Gastrocnemius medialis (tissue), 4 donors: ENCODE data around the gene KCNQ1. TPM values are rescaled to one million over a fixed set of nuclear protein-coding genes. Genes with fewer than 3 reads are reported as not detected.

Source experiments
- ATAC-seq, 2 donors: fragments of 150-250 bp; one replicate each; pipeline ENCODE4 v1.9.1; 2016
- DNase-seq, 2 donors: peaks; one replicate each; pipeline ENCODE4 v3.0.0-alpha.2; 2019
- H3K27ac ChIP-seq, 4 donors: fragments of 200-600 bp; sonication (generic); 1 replicate in 1 of 4; 2 replicates in 3 of 4; pipeline ENCODE4 v1.5.1; 2016 to 2018; ENCODE audit warnings: mild to moderate bottlenecking in 2 of 4, moderate library complexity in 1 of 4
- H3K27me3 ChIP-seq, 3 donors: fragments of 200-600 bp; sonication (generic) in 2 of 3; 1 replicate in 1 of 3; 2 replicates in 2 of 3; pipeline versions ENCODE4 v1.5.1 to v1.6.0; 2016 to 2019; ENCODE audit warnings: mild to moderate bottlenecking in 1 of 3, moderate library complexity in 1 of 3
- H3K36me3 ChIP-seq, 2 donors: fragments of 200-600 bp; sonication (generic) in 1 of 2; one replicate each; pipeline ENCODE4 v1.5.1; 2017 to 2018
- H3K4me1 ChIP-seq, 2 donors: fragments of 200-600 bp; sonication (generic) in 1 of 2; one replicate each; pipeline ENCODE4 v1.5.1; 2016 to 2017; ENCODE audit warnings: mild to moderate bottlenecking in 2 of 2
- H3K4me3 ChIP-seq, 4 donors: fragments of 200-600 bp; sonication (generic) in 3 of 4; 1 replicate in 1 of 4; 2 replicates in 3 of 4; pipeline ENCODE4 v1.5.1; 2016 to 2019; ENCODE audit warnings: mild to moderate bottlenecking in 2 of 4
- H3K9me3 ChIP-seq, 3 donors: fragments of 200-600 bp; sonication (generic) in 2 of 3; 1 replicate in 1 of 3; 2 replicates in 2 of 3; pipeline ENCODE4 v1.5.1; 2016 to 2019
- POLR2A ChIP-seq, 2 donors: fragments of 450-650 bp; IDR thresholded peaks; one replicate each; pipeline ENCODE4 v1.6.1; 2017; ENCODE audit warnings: antibody characterized with exemption in 2 of 2, mild to moderate bottlenecking in 2 of 2, moderate library complexity in 2 of 2
- in situ Hi-C, 4 donors: fragments of 200-750 bp; cut with MboI; loops; one replicate each; pipeline versions ENCODE4 v1.15.0 to v1.8.0; 2017; ENCODE audit warnings: low sequenced_read_pairs in 4 of 4
- intact Hi-C: fragments of 100-400 bp; cut with DNase I; formaldehyde crosslinking; loops from one replicate; pipeline ENCODE4 v1.15.1; 2023; ENCODE audit warnings: low total_unique reads
- total RNA-seq, 4 donors: library from RNA; depleted of rRNA; stranded (reverse); fragments of >200 nt; gene quantifications; one replicate each; pipeline versions ENCODE4 v1.1.0 to v1.2.3, GENCODE V29; 2016
- TF ChIP-seq, protein P1 (sequence below), 5 experiments: fragments of 450-650 bp in 3 of 5; fragments of 200-600 bp in 2 of 5; sonication (generic) in 2 of 5; IDR thresholded peaks in 4 of 5; conservative IDR thresholded peaks in 1 of 5; 1 replicate in 4 of 5; 2 replicates in 1 of 5; pipeline ENCODE4 v1.5.1; 2016 to 2019; ENCODE audit warnings: antibody characterized with exemption in 5 of 5, mild to moderate bottlenecking in 3 of 5, moderate library complexity in 3 of 5

KCNQ1 gene
- total RNA-seq, 4 donors from 2014 or later: 0.15 to 1.00 (median 0.67) TPM

DNA sequence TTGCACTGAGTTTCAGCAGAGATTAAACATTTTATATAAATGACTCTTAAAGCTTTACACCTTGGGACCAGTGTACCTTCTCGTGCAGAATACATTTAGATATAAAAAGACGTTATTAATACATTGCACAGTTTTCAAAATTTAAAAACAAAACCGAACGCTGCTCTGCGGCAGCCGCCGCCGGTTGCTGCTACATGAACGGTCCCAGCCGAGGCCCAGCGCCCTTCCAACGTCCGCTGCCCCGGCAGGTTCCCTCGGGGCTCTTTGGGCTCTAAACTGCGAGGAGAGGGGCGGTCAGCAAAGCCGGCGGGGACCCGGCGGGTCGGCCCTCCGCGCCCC is 438.8 kb downstream of the KCNQ1 start:
- no peak for ATAC-seq
- Histone ChIP-seq H3K4me1 (peaks cover 14 to 26% of the 10 kb centered on the region in 2 donors), H3K9me3 (no peaks in the 10 kb centered on the region), H3K27ac (peak overlapping the region; percentile 75 to 87 (median 87)), H3K27me3 (no peaks in the 10 kb centered on the region), H3K36me3 (no peaks in the 10 kb centered on the region), H3K4me3 (peak overlapping the region; percentile 67 to 95 (median 82))
- no peak for DNase-seq
- intact Hi-C loops (no loop called here), in situ Hi-C loops (loop anchor here in 3 of 4 donors (25.0 kb wide), 2 partner anchors 196 to 446 kb away; partner anchors contain the start of genes KCNQ1OT1 (in 3 of the 3), KCNQ1 (in 1 of the 3) and TRPM5 (in 1 of the 3))
- no peak for TF ChIP-seq POLR2A (IDR thresholded peaks at IDR 0.05)
- TF ChIP-seq, protein P1, sequence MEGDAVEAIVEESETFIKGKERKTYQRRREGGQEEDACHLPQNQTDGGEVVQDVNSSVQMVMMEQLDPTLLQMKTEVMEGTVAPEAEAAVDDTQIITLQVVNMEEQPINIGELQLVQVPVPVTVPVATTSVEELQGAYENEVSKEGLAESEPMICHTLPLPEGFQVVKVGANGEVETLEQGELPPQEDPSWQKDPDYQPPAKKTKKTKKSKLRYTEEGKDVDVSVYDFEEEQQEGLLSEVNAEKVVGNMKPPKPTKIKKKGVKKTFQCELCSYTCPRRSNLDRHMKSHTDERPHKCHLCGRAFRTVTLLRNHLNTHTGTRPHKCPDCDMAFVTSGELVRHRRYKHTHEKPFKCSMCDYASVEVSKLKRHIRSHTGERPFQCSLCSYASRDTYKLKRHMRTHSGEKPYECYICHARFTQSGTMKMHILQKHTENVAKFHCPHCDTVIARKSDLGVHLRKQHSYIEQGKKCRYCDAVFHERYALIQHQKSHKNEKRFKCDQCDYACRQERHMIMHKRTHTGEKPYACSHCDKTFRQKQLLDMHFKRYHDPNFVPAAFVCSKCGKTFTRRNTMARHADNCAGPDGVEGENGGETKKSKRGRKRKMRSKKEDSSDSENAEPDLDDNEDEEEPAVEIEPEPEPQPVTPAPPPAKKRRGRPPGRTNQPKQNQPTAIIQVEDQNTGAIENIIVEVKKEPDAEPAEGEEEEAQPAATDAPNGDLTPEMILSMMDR (IDR thresholded peaks at IDR 0.05 in 4 of 5, conservative IDR thresholded peaks at IDR 0.05 in 1 of 5): no peak

DNA sequence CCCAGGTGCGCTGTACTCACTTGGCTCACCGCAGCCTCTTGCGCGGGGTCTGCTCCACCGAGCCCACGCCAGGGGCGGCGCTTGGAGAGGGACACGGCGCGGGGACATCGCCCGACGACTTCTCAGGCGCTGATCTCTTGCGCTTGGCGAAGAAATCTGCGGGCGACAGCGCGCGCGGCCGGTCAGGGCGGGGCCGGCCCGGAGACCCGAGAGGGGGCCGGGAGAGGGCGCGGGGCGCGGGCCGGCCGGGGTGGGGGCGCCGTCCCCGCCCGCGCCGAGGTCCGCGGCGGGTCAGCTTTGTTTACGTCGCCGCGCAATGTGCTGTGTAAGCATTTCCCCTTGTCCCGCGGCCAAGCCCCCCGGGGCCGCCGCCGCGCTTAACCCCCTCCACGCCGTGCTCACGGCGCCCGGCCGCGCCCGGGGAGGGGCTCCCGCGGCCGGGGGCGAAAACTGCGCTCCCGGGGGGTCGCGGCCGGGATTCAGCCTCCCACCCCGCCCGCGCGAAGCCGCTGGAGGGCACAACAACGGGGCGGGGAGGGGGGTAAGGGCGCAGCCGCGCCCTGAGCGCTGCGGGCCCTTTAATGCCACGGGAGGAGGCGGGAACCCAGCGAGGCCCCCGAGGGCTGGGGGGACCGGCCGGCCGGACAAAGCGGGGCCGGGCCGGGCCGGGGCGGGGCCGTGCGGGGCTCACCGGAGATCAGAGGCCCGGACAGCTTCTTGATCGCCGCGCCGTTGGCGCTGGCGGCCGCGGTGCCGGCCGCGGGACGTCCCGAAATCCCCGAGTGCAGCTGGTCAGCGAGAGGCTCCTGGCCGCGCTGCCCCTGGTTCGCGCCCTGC is 439.4 kb downstream of the KCNQ1 start:
- DNase-seq: peak; percentile 42 to 54
- H3K36me3 ChIP-seq: no peaks in the 10 kb centered on the region
- peaks cover 14 to 26% of the 10 kb centered on the region in 2 donors for H3K4me1 ChIP-seq
- peak; percentile 40 to 45 for ATAC-seq
- H3K27ac ChIP-seq: peak overlapping the region; percentile 75 to 87 (median 87)
- in situ Hi-C loops: loop anchor here in 3 of 4 donors (25.0 kb wide), 2 partner anchors 197 to 447 kb away; partner anchors contain the start of genes KCNQ1OT1 (in 3 of the 3), KCNQ1 (in 1 of the 3) and TRPM5 (in 1 of the 3)
- peak; percentile 67 to 82 for TF ChIP-seq POLR2A (IDR thresholded peaks at IDR 0.05)
- TF ChIP-seq, protein P1 (IDR thresholded peaks at IDR 0.05 in 4 of 5, conservative IDR thresholded peaks at IDR 0.05 in 1 of 5): no peak
- intact Hi-C loops: loop anchor here (1.0 to 2.0 kb wide), 2 partner anchors 58 to 183 kb away; no protein-coding TSS in a partner anchor
- H3K4me3 ChIP-seq: peak overlapping the region; percentile 67 to 95 (median 82)
- no peaks in the 10 kb centered on the region for H3K27me3 ChIP-seq
- no peaks in the 10 kb centered on the region for H3K9me3 ChIP-seq

DNA sequence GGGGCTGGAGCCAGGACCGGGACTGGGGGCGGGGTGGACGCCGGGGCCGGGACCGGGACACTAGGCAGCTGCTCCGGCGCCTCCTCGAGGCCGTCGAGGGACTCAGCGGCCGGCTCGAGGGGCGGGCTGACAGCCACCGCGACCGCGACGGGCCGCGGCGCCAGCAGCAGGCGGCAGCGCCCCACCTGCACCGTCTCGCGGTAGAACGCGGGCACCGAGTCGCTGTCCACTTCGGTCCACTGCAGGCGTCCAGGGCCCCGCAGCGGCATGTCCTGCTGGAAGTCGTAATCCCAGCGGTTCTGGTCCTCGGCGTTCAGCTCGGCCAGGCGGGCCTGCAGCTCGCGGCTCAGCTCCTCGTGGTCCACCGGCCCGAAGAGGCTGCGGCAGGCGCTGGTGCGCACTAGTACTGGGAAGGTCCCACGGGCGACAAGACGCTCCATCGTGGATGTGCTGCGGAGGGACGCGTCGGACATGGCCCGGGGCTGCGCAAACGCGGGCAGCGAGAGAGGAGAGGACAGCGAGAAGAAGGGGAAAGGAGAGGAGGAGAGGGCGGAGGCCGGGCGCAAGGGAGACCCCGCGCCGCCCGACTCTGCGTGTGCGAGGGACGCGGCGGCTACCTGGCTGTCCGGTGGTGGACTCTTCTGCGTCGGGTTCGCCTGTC is 440.3 kb downstream of the KCNQ1 start:
- Histone ChIP-seq H3K36me3 (no peaks in the 10 kb centered on the region), H3K9me3 (no peaks in the 10 kb centered on the region), H3K27ac (peak overlapping the region; percentile 51 to 87 (median 82)), H3K27me3 (no peaks in the 10 kb centered on the region), H3K4me3 (peak overlapping the region; percentile 54 to 83 (median 74)), H3K4me1 (peaks cover 14 to 26% of the 10 kb centered on the region in 2 donors)
- in situ Hi-C loops: loop anchor here (5.0 to 25.0 kb wide), 3 partner anchors 198 to 448 kb away; partner anchors contain the start of genes KCNQ1OT1 (in 3 of the 4), KCNQ1 (in 1 of the 4) and TRPM5 (in 1 of the 4)
- ATAC-seq (peak; percentile 17 to 18), DNase-seq (no peak)
- intact Hi-C loops: loop anchor here (1.0 to 5.0 kb wide), 4 partner anchors 106 to 558 kb away; partner anchors contain the start of gene OSBPL5
- TF ChIP-seq, protein P1 (IDR thresholded peaks at IDR 0.05 in 4 of 5, conservative IDR thresholded peaks at IDR 0.05 in 1 of 5): peak in 1 of 5 experiments; percentile 5
- no peak for TF ChIP-seq POLR2A (IDR thresholded peaks at IDR 0.05)

DNA sequence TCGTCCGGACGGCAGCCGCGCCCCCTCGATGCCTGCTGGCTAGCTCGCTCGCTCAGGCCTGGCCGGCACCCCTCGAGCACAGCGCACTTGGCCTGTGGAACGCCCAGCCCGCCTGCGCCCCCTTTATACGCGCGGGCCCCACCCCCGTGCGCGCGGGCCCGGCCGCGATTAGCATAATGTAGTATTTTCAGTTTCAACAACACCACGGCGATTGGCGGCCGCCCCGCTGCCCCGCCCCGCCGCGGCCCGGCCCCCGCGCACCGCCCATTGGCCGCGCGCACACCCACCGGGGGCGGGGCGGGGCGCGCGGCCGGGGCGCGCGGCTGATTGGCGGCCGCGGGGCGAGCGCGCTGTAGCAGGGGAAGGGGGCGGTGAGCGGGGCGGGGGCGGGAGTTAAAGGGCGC is 440.9 kb downstream of the KCNQ1 start, which contains the start of gene CDKN1C:
Gene CDKN1C, minus strand, starts transcription at position 98 of the 404 bp plus-strand sequence. CDS start 319 bp downstream, outside the sequence.
- H3K9me3 ChIP-seq: no peaks in the 10 kb centered on the region
- in situ Hi-C loops (loop anchor here (5.0 to 25.0 kb wide), 3 partner anchors 198 to 448 kb away; partner anchors contain the start of genes KCNQ1OT1 (in 3 of the 4), KCNQ1 (in 1 of the 4) and TRPM5 (in 1 of the 4)), intact Hi-C loops (loop anchor here (1.0 to 5.0 kb wide), 5 partner anchors 106 to 558 kb away; partner anchors contain the start of genes OSBPL5 and TSSC4)
- peak within 1 kb of the TSS; percentile 75 to 87 (median 87) for H3K27ac ChIP-seq
- H3K27me3 ChIP-seq: no peaks in the 10 kb centered on the region
- peak; percentile 76 to 80 for ATAC-seq
- H3K4me3 ChIP-seq: peak within 1 kb of the TSS; percentile 67 to 95 (median 82)
- peak; percentile 63 to 82 for DNase-seq
- no peaks in the 10 kb centered on the region for H3K36me3 ChIP-seq
- peaks cover 14 to 26% of the 10 kb centered on the region in 2 donors for H3K4me1 ChIP-seq
- TF ChIP-seq, protein P1 (IDR thresholded peaks at IDR 0.05 in 4 of 5, conservative IDR thresholded peaks at IDR 0.05 in 1 of 5): no peak
- peak; percentile 85 to 95 for TF ChIP-seq POLR2A (IDR thresholded peaks at IDR 0.05)
